HEK293 (cell line): ENCODE results near the gene NDC1.

ENCODE experiments used
- CTCF ChIA-PET: fragments of 350-600 bp; formaldehyde crosslinking; extraction: SDS; loops from one replicate; lab custom pipeline; 2021; ENCODE audit warnings: antibody characterized with exemption; lab: Yijun Ruan, JAX
- POLR2A ChIA-PET: fragments of 300-600 bp; formaldehyde crosslinking; extraction: SDS; loops from one replicate; lab custom pipeline; 2020; ENCODE audit warnings: antibody characterized with exemption, inconsistent platforms; lab: Yijun Ruan, JAX
- H3K27ac ChIP-seq: fragments of 200-500 bp; sonication (Bioruptor generic); 2 replicates; pipeline ENCODE4 v1.5.1; 2014; ENCODE audit warnings: low read depth, low read length, control low read depth, inconsistent platforms; ENCODE audit errors: extremely low read depth
- H3K36me3 ChIP-seq, 2 experiments: fragments of 200-500 bp in 1 of 2; sonication (Bioruptor generic) in 1 of 2; 1 replicate in 1 of 2; 2 replicates in 1 of 2; pipeline ENCODE4 v1.5.1; 2014 to 2017; ENCODE audit warnings: inconsistent platforms in 2 of 2, low read length in 2 of 2; ENCODE audit not compliant: control insufficient read depth in 2 of 2, insufficient read depth in 1 of 2
- H3K4me1 ChIP-seq: fragments of 200-500 bp; sonication (Bioruptor generic); 2 replicates; pipeline ENCODE4 v1.5.1; 2014; ENCODE audit warnings: mild to moderate bottlenecking, low read length, inconsistent platforms; ENCODE audit not compliant: control insufficient read depth, insufficient read depth
- H3K4me3 ChIP-seq: 2 replicates; pipeline ENCODE4 v1.5.1; 2011; ENCODE audit warnings: low read depth, mild to moderate bottlenecking, control low read depth, low read length, moderate library complexity
- H3K9me3 ChIP-seq: fragments of 200-500 bp; sonication (Bioruptor generic); 2 replicates; pipeline ENCODE4 v1.5.1; 2014; ENCODE audit warnings: low read depth, low read length, inconsistent platforms; ENCODE audit not compliant: control insufficient read depth, insufficient read depth
- HOXC10 ChIP-seq: sonication (generic); formaldehyde crosslinking; IDR thresholded peaks from 2 replicates; pipeline ENCODE4 v1.8.1; 2023; ENCODE audit warnings: mild to moderate bottlenecking, missing genetic modification reagents
- KLF16 ChIP-seq: fragments of 450-650 bp; formaldehyde crosslinking; IDR thresholded peaks from 2 replicates; pipeline ENCODE4 v1.5.1; 2017; ENCODE audit warnings: missing biosample characterization, missing genetic modification characterization
- OSR2 ChIP-seq: fragments of 450-650 bp; formaldehyde crosslinking; IDR thresholded peaks from 2 replicates; pipeline ENCODE4 v1.5.1; 2016; ENCODE audit warnings: missing biosample characterization, missing genetic modification characterization
- TRIM28 ChIP-seq: IDR thresholded peaks from 2 replicates; pipeline ENCODE4 v1.6.1; 2011; ENCODE audit warnings: low read length, control low read depth, borderline replicate concordance
- ZBTB21 ChIP-seq: fragments of 450-650 bp; formaldehyde crosslinking; IDR thresholded peaks from 2 replicates; pipeline ENCODE4 v1.5.1; 2017; ENCODE audit warnings: missing biosample characterization, missing genetic modification characterization
- ZBTB7A ChIP-seq: fragments of 450-650 bp; formaldehyde crosslinking; IDR thresholded peaks from 2 replicates; pipeline ENCODE4 v1.5.1; 2016; ENCODE audit warnings: low read depth, missing biosample characterization, missing genetic modification characterization
- ZBTB8A ChIP-seq: fragments of 450-650 bp; formaldehyde crosslinking; IDR thresholded peaks from 2 replicates; pipeline ENCODE4 v1.5.1; 2016; ENCODE audit warnings: missing biosample characterization, missing genetic modification characterization
- ZFHX2 ChIP-seq: fragments of 450-650 bp; formaldehyde crosslinking; conservative IDR thresholded peaks from 2 replicates; pipeline ENCODE4 v1.5.1; 2016; ENCODE audit warnings: missing biosample characterization, missing genetic modification characterization
- ZFP3 ChIP-seq: fragments of 450-650 bp; formaldehyde crosslinking; IDR thresholded peaks from 2 replicates; pipeline ENCODE4 v1.5.1; 2016; ENCODE audit warnings: low read depth, missing biosample characterization, missing genetic modification characterization
- ZNF132 ChIP-seq: fragments of 450-650 bp; formaldehyde crosslinking; IDR thresholded peaks from 2 replicates; pipeline ENCODE4 v1.5.1; 2017; ENCODE audit warnings: missing biosample characterization, missing genetic modification characterization, borderline replicate concordance
- ZNF138 ChIP-seq: fragments of 450-650 bp; formaldehyde crosslinking; IDR thresholded peaks from 2 replicates; pipeline ENCODE4 v1.5.1; 2016; ENCODE audit warnings: missing biosample characterization, missing genetic modification characterization, borderline replicate concordance
- ZNF239 ChIP-seq: fragments of 450-650 bp; formaldehyde crosslinking; IDR thresholded peaks from 2 replicates; pipeline ENCODE4 v1.5.1; 2016; ENCODE audit warnings: missing biosample characterization, missing genetic modification characterization
- ZNF292 ChIP-seq: fragments of 450-650 bp; formaldehyde crosslinking; IDR thresholded peaks from 2 replicates; pipeline ENCODE4 v1.5.1; 2016; ENCODE audit warnings: low read depth, missing biosample characterization, missing genetic modification characterization, borderline replicate concordance
- ZNF350 ChIP-seq: fragments of 450-650 bp; formaldehyde crosslinking; IDR thresholded peaks from 2 replicates; pipeline ENCODE4 v1.5.0; 2017; ENCODE audit warnings: missing biosample characterization, mild to moderate bottlenecking, missing genetic modification characterization
- ZNF423 ChIP-seq: fragments of 450-650 bp; formaldehyde crosslinking; IDR thresholded peaks from 2 replicates; pipeline ENCODE4 v1.5.1; 2016; ENCODE audit warnings: missing biosample characterization, missing genetic modification characterization
- ZNF501 ChIP-seq: fragments of 450-650 bp; formaldehyde crosslinking; IDR thresholded peaks from 2 replicates; pipeline ENCODE4 v1.5.1; 2016; ENCODE audit warnings: missing biosample characterization, missing genetic modification characterization
- ZNF596 ChIP-seq: fragments of 450-650 bp; IDR thresholded peaks from 2 replicates; pipeline ENCODE4 v1.5.0; 2018; ENCODE audit warnings: missing biosample characterization, mild to moderate bottlenecking, missing genetic modification characterization, moderate library complexity
- ZNF670 ChIP-seq: fragments of 450-650 bp; formaldehyde crosslinking; IDR thresholded peaks from 2 replicates; pipeline ENCODE4 v1.5.1; 2016; ENCODE audit warnings: missing biosample characterization, missing genetic modification characterization, low read depth
- ZNF701 ChIP-seq: fragments of 450-650 bp; formaldehyde crosslinking; IDR thresholded peaks from 2 replicates; pipeline ENCODE4 v1.5.1; 2016; ENCODE audit warnings: missing biosample characterization, missing genetic modification characterization
- ZNF837 ChIP-seq: fragments of 450-650 bp; formaldehyde crosslinking; IDR thresholded peaks from 2 replicates; pipeline ENCODE4 v1.5.1; 2016; ENCODE audit warnings: missing biosample characterization, missing genetic modification characterization
- TF ChIP-seq, protein P1 (sequence below): fragments of 450-650 bp; formaldehyde crosslinking; IDR thresholded peaks from 2 replicates; pipeline ENCODE4 v1.5.1; 2016; ENCODE audit warnings: missing biosample characterization, missing genetic modification characterization
- TF ChIP-seq, protein P2 (sequence below): fragments of 450-650 bp; formaldehyde crosslinking; IDR thresholded peaks from 2 replicates; pipeline ENCODE4 v1.5.1; 2016; ENCODE audit warnings: missing biosample characterization, missing genetic modification characterization
- TF ChIP-seq, protein P3 (sequence below): fragments of 450-650 bp; formaldehyde crosslinking; IDR thresholded peaks from 2 replicates; pipeline ENCODE4 v1.5.1; 2016; ENCODE audit warnings: missing biosample characterization, missing genetic modification characterization
- TF ChIP-seq, protein P4 (sequence below): fragments of 450-650 bp; formaldehyde crosslinking; IDR thresholded peaks from 2 replicates; pipeline ENCODE4 v1.5.1; 2016; ENCODE audit warnings: missing biosample characterization, missing genetic modification characterization
- TF ChIP-seq, protein P5 (sequence below): fragments of 450-650 bp; formaldehyde crosslinking; IDR thresholded peaks from 2 replicates; pipeline ENCODE4 v1.5.1; 2016; ENCODE audit warnings: missing biosample characterization, missing genetic modification characterization

Gene NDC1

DNA sequence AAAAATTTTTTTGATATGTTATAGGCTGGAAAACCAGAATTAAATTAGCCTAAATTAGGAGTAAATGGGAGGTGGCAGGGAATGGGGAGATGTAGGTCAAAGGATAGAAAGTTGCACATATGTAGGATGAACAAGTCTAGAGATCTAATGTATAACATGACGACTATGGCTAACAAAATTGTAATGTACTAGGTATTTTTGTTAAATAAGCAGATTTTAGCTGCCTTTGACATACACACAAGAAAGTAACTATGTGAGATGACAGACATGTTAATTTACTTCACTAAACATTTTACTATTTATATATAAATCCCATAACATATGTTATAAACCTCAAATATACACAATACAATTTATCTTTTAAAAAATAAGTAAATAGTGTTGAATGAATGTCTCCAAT is 68.9 kb downstream of the NDC1 start:
- H3K27ac ChIP-seq, result no peak overlapping the region
- ChIA-PET POLR2A (no interaction called here), CTCF (interaction anchor here (1.1 kb wide), 1 partner anchor 15 kb away, joined by 5 read pairs; no protein-coding TSS in a partner anchor)
- no peaks in the 10 kb centered on the region for H3K9me3 ChIP-seq
- H3K36me3 ChIP-seq, result peaks cover 18 to 63% of the 10 kb centered on the region in 2 experiments
- H3K4me1 ChIP-seq, result no peaks in the 10 kb centered on the region
- TF ChIP-seq ZNF138, result no peak
- TF ChIP-seq, protein P1, sequence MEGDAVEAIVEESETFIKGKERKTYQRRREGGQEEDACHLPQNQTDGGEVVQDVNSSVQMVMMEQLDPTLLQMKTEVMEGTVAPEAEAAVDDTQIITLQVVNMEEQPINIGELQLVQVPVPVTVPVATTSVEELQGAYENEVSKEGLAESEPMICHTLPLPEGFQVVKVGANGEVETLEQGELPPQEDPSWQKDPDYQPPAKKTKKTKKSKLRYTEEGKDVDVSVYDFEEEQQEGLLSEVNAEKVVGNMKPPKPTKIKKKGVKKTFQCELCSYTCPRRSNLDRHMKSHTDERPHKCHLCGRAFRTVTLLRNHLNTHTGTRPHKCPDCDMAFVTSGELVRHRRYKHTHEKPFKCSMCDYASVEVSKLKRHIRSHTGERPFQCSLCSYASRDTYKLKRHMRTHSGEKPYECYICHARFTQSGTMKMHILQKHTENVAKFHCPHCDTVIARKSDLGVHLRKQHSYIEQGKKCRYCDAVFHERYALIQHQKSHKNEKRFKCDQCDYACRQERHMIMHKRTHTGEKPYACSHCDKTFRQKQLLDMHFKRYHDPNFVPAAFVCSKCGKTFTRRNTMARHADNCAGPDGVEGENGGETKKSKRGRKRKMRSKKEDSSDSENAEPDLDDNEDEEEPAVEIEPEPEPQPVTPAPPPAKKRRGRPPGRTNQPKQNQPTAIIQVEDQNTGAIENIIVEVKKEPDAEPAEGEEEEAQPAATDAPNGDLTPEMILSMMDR (tag by site-specific recombination), result no peak
- no peak for TF ChIP-seq HOXC10 (CRISPR knock-in tag)
- TF ChIP-seq, protein P2, sequence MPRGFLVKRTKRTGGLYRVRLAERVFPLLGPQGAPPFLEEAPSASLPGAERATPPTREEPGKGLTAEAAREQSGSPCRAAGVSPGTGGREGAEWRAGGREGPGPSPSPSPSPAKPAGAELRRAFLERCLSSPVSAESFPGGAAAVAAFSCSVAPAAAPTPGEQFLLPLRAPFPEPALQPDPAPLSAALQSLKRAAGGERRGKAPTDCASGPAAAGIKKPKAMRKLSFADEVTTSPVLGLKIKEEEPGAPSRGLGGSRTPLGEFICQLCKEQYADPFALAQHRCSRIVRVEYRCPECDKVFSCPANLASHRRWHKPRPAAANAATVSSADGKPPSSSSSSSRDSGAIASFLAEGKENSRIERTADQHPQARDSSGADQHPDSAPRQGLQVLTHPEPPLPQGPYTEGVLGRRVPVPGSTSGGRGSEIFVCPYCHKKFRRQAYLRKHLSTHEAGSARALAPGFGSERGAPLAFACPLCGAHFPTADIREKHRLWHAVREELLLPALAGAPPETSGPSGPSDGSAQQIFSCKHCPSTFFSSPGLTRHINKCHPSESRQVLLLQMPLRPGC, result no peak
- TF ChIP-seq KLF16 (tag by site-specific recombination), result no peak
- TF ChIP-seq, all 188 proteins: peak for 0
- H3K4me3 ChIP-seq, result no peak overlapping the region

DNA sequence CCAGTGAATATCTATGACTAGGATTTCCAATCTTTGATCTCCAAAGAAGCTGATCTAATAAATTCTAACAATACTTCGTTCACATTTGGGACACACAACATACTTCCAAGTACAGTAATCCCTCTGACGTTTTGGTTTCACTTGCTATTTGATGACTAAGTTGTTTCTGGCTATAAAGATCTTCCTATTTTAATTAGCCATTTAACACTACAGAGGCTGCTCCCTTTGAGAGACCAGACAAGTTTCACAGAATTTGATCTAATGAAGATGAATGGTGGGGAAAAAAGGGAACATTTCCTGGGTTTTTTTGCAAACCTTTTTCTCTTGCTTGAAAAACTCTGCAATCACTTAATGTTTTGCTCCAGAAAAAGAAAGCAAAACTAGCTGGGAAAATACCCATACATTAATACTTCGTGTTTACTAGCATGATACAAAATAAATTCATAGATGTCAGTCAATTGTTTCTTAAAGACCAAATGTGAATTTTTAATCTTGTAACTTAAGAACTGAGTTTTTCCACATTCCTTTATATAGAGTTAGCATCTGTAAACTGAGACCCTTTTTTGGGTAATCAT is 71.2 kb downstream of the NDC1 start:
- Histone ChIP-seq H3K27ac (no peak overlapping the region), H3K9me3 (no peaks in the 10 kb centered on the region), H3K4me1 (no peaks in the 10 kb centered on the region), H3K4me3 (no peak overlapping the region), H3K36me3 (peaks cover 14 to 50% of the 10 kb centered on the region in 2 experiments)
- ChIA-PET CTCF (interaction anchor here (0.7 to 2.3 kb wide), 6 partner anchors 8 to 1255 kb away, joined by 3 to 7 read pairs (median 4); no protein-coding TSS in a partner anchor), POLR2A (no interaction called here)
- TF ChIP-seq ZBTB7A (tag by site-specific recombination), result no peak
- TF ChIP-seq ZNF596 (tag by site-specific recombination), result no peak

DNA sequence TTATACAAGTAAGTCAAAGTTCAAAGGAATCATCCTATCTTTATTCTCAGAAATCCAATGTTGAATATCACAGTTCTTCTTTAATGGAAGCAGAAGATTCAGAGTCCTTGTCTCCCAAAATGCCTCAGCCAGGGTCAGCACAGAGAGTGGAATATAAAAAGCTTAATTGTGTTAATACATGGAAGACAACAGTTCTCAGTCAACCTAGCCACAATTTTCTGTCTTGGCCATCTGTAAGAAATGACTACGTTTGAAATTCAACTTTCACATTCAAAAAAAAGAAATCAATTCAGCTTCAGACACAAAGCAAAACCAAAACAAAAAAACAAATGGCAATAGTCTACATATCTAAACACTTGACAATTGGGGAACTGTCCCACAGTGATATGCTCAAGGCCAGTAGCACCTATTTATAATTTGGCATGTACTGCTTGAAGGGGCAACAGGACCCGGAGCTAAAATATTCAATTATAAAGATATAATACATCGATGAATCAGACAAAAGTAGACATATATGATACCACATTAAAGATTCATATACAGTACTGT is 71.8 kb downstream of the NDC1 start:
- H3K27ac ChIP-seq, result no peak overlapping the region
- ChIA-PET POLR2A (no interaction called here), CTCF (interaction anchor here (0.5 to 2.3 kb wide), 4 partner anchors 9 to 45 kb away, joined by 3 to 7 read pairs (median 4); no protein-coding TSS in a partner anchor)
- H3K4me3 ChIP-seq, result no peak overlapping the region
- TF ChIP-seq ZFP3 (no peak), ZNF350 (no peak), ZNF670 (tag by site-specific recombination) (no peak), ZBTB8A (no peak), ZBTB21 (tag by site-specific recombination) (no peak), ZNF132 (tag by site-specific recombination) (no peak), ZFHX2 (no peak), ZNF501 (tag by site-specific recombination) (no peak), ZNF423 (tag by site-specific recombination) (no peak), ZNF292 (tag by site-specific recombination) (no peak), ZNF837 (no peak), ZNF239 (tag by site-specific recombination) (no peak), OSR2 (no peak), TRIM28 (no peak), ZNF701 (tag by site-specific recombination) (no peak)
- TF ChIP-seq, protein P3, sequence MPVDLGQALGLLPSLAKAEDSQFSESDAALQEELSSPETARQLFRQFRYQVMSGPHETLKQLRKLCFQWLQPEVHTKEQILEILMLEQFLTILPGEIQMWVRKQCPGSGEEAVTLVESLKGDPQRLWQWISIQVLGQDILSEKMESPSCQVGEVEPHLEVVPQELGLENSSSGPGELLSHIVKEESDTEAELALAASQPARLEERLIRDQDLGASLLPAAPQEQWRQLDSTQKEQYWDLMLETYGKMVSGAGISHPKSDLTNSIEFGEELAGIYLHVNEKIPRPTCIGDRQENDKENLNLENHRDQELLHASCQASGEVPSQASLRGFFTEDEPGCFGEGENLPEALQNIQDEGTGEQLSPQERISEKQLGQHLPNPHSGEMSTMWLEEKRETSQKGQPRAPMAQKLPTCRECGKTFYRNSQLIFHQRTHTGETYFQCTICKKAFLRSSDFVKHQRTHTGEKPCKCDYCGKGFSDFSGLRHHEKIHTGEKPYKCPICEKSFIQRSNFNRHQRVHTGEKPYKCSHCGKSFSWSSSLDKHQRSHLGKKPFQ (tag by site-specific recombination), result no peak
- TF ChIP-seq, protein P4, sequence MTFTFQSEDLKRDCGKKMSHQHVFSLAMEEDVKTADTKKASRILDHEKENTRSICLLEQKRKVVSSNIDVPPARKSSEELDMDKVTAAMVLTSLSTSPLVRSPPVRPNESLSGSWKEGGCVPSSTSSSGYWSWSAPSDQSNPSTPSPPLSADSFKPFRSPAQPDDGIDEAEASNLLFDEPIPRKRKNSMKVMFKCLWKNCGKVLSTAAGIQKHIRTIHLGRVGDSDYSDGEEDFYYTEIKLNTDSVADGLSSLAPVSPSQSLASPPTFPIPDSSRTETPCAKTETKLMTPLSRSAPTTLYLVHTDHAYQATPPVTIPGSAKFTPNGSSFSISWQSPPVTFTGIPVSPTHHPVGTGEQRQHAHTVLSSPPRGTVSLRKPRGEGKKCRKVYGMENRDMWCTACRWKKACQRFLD (tag by site-specific recombination), result no peak
- TF ChIP-seq, protein P5, sequence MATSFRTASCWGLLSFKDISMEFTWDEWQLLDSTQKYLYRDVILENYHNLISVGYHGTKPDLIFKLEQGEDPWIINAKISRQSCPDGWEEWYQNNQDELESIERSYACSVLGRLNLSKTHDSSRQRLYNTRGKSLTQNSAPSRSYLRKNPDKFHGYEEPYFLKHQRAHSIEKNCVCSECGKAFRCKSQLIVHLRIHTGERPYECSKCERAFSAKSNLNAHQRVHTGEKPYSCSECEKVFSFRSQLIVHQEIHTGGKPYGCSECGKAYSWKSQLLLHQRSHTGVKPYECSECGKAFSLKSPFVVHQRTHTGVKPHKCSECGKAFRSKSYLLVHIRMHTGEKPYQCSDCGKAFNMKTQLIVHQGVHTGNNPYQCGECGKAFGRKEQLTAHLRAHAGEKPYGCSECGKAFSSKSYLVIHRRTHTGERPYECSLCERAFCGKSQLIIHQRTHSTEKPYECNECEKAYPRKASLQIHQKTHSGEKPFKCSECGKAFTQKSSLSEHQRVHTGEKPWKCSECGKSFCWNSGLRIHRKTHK (tag by site-specific recombination), result no peak
- peaks cover 14 to 44% of the 10 kb centered on the region in 2 experiments for H3K36me3 ChIP-seq
- H3K9me3 ChIP-seq, result no peaks in the 10 kb centered on the region
- H3K4me1 ChIP-seq, result no peaks in the 10 kb centered on the region
